GM18873 (cell line): ENCODE data around the gene CCDC50.

Experiments used
- ATAC-seq: cut with Tn5 transposase; IDR thresholded peaks from one replicate; pipeline ENCODE4 v1.9.1; 2021; ENCODE audit warnings: mild to moderate bottlenecking, moderate library complexity, moderate number of reproducible peaks; ENCODE audit not compliant: unreplicated experiment, low FRiP score

The CCDC50 gene

GRCh38 chr3:191414732-191415131, 85.5 kb downstream of the CCDC50 start:
- ATAC-seq, result no peak

- ATAC-seq, result no peak
These were observed 86.4 kb downstream of the CCDC50 start for GRCh38 chr3:191415566-191415965.

GRCh38 chr3:191417457-191417729, 88.2 kb downstream of the CCDC50 start:
- ATAC-seq, result no peak

GRCh38 chr3:191420771-191421170, 91.6 kb downstream of the CCDC50 start:
- no peak for ATAC-seq

GRCh38 chr3:191424881-191425280, 95.7 kb downstream of the CCDC50 start:
- no peak for ATAC-seq

- ATAC-seq, result no peak
These were observed 96.1 kb downstream of the CCDC50 start for GRCh38 chr3:191425322-191425734.

GRCh38 chr3:191426311-191426710, 97.1 kb downstream of the CCDC50 start:
- ATAC-seq, result no peak

GRCh38 chr3:191428177-191428576, 99.0 kb downstream of the CCDC50 start:
- no peak for ATAC-seq

GRCh38 chr3:191430103-191430502, 100.9 kb downstream of the CCDC50 start:
- ATAC-seq, result no peak

GRCh38 chr3:191431160-191431822, 102.1 kb downstream of the CCDC50 start:
- ATAC-seq, result no peak

- ATAC-seq, result no peak
These were observed 103.0 kb downstream of the CCDC50 start for GRCh38 chr3:191432162-191432561.

- no peak for ATAC-seq
These were observed 104.8 kb downstream of the CCDC50 start for GRCh38 chr3:191434024-191434423.

GRCh38 chr3:191435981-191436380, 106.8 kb downstream of the CCDC50 start:
- ATAC-seq, result no peak

GRCh38 chr3:191438150-191438814, 109.1 kb downstream of the CCDC50 start:
- no peak for ATAC-seq

GRCh38 chr3:191440532-191440931, 111.3 kb downstream of the CCDC50 start:
- no peak for ATAC-seq

- ATAC-seq, result no peak
These were observed 112.5 kb downstream of the CCDC50 start for GRCh38 chr3:191441687-191442086.

- ATAC-seq, result no peak
These were observed 115.4 kb downstream of the CCDC50 start for GRCh38 chr3:191444569-191444968.
